Muscle layer of colon (tissue), 2 donors: Measurements from ENCODE around the gene ACER3.
"Not testable (repeated sequence)": the region's sequence is repeated elsewhere in the genome, so short reads cannot be mapped to it uniquely, and the experiment has no call there.

Source experiments
- H3K27ac ChIP-seq: one replicate; pipeline ENCODE4 v1.7.0; 2013; ENCODE audit warnings: low read depth, mild to moderate bottlenecking, low read length, moderate library complexity
- H3K27me3 ChIP-seq, 2 donors: one replicate each; pipeline ENCODE4 v1.7.0; 2013; ENCODE audit warnings: low read length in 2 of 2, mild to moderate bottlenecking in 2 of 2; ENCODE audit not compliant: insufficient read depth in 2 of 2, control insufficient read depth in 1 of 2
- H3K36me3 ChIP-seq: one replicate; pipeline ENCODE4 v1.7.0; 2013; ENCODE audit warnings: mild to moderate bottlenecking, low read length; ENCODE audit not compliant: insufficient read depth
- H3K4me1 ChIP-seq: one replicate; pipeline ENCODE4 v1.7.0; 2013; ENCODE audit warnings: mild to moderate bottlenecking, low read length; ENCODE audit not compliant: insufficient read depth
- H3K4me3 ChIP-seq, 2 donors: one replicate each; pipeline ENCODE4 v1.7.0; 2013; ENCODE audit warnings: low read length in 2 of 2, low read depth in 1 of 2, mild to moderate bottlenecking in 1 of 2, moderate library complexity in 1 of 2
- H3K9ac ChIP-seq: one replicate; pipeline ENCODE4 v1.7.0; 2013; ENCODE audit warnings: low read length
- H3K9me3 ChIP-seq: one replicate; pipeline ENCODE4 v1.7.0; 2013; ENCODE audit warnings: mild to moderate bottlenecking, low read length
- donor health status: abdominal sarcoma.
- donor health status: Adenocarcinoma of cecum.

Gene ACER3

DNA sequence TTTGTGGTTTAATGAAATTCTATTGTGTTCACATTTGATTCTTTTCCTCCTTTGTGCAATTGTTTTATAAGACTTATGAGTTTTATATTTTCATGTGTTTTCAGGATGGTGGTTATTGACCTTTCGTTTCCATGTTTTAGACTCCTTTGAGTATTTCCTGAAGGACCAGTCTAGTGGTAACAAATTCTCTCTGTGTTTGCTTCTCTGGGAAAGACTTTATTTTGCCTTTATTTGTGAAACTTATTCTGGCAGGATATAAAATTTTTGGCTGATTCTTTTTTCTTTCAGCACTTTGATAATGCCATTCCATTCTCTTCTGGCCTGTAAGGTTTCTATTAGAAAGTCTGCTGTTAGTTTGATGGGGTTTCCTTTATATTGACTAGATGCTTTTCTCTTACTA, 83.5 kb downstream of the ACER3 start:
- Histone ChIP-seq H3K27me3 (no peaks in the 10 kb centered on the region), H3K4me3 (no peak overlapping the region), H3K36me3 (no peaks in the 10 kb centered on the region), H3K27ac (no peak overlapping the region), H3K9ac (no peak overlapping the region), H3K4me1 (no peaks in the 10 kb centered on the region), H3K9me3 (peaks cover 9% of the 10 kb centered on the region)

DNA sequence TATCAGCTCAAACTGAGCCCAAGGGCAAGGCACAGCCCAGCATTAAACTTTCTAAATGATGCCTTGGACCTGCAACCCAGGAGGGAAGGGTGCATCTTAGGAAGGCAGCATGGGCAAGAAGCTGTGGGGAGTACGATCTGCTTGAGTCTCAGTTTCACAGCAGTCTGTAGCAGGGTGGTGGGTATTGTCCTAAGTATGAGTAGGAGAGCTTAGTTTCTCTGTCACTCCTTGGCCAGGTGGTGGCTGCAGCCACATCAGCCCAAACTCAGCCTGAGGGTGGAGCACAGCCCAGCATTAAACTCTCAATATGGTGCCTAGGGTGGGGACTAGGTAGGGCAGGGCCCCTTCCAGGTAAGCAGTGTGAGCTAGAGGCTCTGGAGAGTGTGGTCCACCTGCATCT, 85.5 kb downstream of the ACER3 start:
- no peak overlapping the region for H3K27ac ChIP-seq
- no peaks in the 10 kb centered on the region for H3K36me3 ChIP-seq
- no peak overlapping the region for H3K9ac ChIP-seq
- peaks cover 9% of the 10 kb centered on the region for H3K9me3 ChIP-seq
- H3K27me3 ChIP-seq, result no peaks in the 10 kb centered on the region
- H3K4me1 ChIP-seq, result no peaks in the 10 kb centered on the region
- no peak overlapping the region for H3K4me3 ChIP-seq

DNA sequence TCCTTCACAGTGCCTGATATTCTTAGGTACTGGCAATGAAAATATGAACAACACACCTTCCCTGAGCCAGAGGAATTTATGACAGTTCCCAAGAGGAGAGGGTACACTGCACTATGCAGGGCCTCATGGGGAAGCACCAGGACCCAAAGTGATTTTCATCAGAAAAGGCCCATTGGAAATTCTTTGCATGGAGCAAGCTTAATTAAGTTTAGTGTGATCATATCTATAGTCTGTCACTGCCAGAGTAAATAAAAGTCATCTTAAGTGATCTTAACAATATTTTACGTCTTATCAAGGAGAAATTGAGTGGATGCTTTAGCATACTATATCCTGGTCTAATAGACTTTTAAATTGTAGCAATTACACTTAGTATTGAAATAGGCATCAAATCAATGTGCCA, 86.5 kb downstream of the ACER3 start:
- no peaks in the 10 kb centered on the region for H3K36me3 ChIP-seq
- H3K9me3 ChIP-seq, result peaks cover 9% of the 10 kb centered on the region
- H3K4me1 ChIP-seq, result no peaks in the 10 kb centered on the region
- H3K27ac ChIP-seq, result no peak overlapping the region
- H3K4me3 ChIP-seq, result no peak overlapping the region
- no peak overlapping the region for H3K9ac ChIP-seq
- H3K27me3 ChIP-seq, result no peaks in the 10 kb centered on the region

DNA sequence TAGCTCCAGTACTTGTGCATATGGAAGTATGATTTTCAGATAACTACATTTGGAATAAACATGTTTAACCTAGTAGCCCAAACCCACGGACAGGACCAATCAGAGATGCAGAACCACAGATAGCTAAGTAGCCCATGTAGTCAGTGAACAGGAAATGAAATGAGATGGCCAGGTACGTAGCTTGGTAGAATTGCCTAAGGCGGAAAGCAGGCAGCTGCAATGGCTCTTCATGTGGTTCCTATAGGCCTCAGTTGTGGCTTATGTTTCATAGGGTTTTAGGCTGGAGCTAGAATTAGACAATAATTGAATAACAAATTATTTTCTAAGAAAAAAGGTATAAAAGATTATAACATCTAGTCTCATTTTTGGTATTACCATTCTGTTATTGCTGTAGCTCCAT, 87.1 kb downstream of the ACER3 start:
- Histone ChIP-seq H3K36me3 (no peaks in the 10 kb centered on the region), H3K27ac (no peak overlapping the region), H3K9ac (no peak overlapping the region), H3K4me3 (no peak overlapping the region), H3K27me3 (no peaks in the 10 kb centered on the region), H3K9me3 (peaks cover 9% of the 10 kb centered on the region), H3K4me1 (no peaks in the 10 kb centered on the region)

DNA sequence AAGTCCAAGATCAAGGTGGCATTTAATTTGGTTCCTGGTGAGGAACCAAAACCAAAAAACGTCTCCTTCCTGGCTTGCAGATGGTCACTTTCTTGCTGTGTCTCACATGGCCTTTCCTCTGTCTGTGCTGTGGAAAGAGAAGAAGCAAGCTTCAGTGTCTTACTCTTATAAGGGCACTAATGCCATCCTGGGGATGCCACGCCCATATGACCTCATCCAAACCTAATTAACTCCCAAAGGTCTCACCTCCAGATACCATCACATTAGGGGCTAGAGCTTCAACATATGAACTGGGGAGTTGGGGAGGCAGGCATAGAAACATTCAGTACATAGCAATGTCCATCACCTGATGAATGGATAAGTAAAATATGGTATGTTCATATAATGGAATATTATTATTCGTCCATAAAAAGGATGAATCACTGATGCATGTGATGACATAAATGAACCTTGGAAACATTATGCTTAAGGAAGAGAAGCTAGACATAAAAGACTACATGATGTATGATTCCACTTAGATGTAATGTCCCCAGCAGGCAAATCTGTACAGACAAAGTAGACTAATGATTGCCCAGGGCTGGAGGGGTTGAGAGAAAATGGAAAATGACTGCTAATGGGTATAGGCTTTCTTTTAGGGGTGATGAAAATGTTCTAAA, 94.9 kb downstream of the ACER3 start:
- H3K27me3 ChIP-seq, result no peaks in the 10 kb centered on the region
- H3K9ac ChIP-seq, result no peak overlapping the region
- H3K27ac ChIP-seq, result no peak overlapping the region
- H3K4me3 ChIP-seq, result no peak overlapping the region
- H3K36me3 ChIP-seq, result no peaks in the 10 kb centered on the region
- H3K9me3 ChIP-seq, result no peaks in the 10 kb centered on the region
- no peaks in the 10 kb centered on the region for H3K4me1 ChIP-seq

DNA sequence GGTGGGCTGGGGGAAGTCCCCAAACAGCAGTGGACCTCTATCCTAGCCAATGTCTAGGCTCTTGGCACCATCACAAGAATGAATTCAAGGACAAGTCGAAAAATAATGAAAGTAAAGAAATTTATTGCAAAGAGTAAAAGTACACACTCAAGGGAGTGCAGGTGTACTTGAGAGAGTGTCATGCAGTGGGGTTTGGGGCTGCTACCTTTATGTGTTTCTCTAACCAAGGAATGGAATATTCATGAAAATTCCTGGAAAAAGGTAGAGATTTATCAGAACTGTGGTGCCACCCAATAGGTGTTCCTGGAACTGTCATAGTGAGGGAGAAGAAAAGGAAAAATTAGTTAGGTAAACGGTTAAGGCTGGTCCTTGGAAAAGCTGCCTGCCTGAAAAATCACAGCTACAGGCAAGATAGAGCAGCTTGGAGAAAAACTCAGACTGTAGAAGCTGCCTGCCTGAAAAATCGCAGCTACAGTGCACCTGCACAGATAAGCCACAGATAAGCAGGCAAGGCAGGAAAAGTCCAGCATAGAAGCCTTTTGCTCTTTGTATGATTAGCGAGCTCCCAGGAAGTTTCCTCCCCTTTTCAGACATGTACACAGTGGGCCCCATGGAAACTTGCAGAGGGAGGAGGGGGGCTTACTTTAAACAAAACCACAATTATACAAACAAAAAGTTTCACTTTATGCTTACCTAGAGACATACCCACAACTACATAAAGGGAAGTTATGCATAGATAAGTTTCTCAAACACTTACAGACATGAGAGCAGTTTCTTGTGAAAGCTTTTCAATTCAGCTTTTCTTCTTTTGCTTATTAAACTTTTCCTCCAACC, 102.1 kb downstream of the ACER3 start:
- H3K9ac ChIP-seq, result no peak overlapping the region
- no peaks in the 10 kb centered on the region for H3K9me3 ChIP-seq
- H3K36me3 ChIP-seq, result no peaks in the 10 kb centered on the region
- H3K4me1 ChIP-seq, result no peaks in the 10 kb centered on the region
- H3K27me3 ChIP-seq, result no peaks in the 10 kb centered on the region
- H3K27ac ChIP-seq, result no peak overlapping the region
- no peak overlapping the region for H3K4me3 ChIP-seq

DNA sequence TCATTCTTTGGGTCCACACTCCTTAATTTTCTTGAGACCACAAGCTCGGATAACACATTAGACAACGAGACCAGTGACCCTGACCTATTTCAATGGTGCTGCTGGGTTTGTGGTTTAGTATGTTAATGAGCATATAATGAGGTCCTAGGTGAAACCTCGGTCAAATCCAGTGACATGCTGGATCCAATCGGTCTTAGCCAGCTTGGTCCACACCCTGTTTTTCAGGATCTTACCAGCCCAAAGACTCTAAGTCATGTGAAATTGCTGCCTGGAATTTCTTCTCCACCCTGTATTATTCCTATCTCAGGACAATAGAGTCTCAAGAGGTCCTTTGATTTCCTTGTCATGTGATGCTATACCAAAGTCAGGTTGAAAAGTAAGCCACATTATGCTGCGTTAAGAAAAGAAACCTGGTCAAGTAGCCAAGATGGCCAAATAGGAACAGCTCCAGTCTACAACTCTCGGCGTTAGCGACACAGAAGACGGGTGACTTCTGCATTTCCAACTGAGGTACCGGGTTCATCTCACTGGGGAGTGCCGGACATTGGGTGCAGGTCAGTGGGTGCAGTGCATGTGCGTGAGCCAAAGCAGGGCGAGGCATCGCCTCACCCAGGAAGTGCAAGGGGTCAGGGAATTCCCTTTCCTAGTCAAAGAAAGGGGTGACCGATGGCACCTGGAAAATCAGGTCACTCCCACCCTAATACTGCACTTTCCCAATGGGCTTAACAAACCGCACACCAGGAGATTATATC, 102.9 kb downstream of the ACER3 start:
- H3K36me3 ChIP-seq, H3K9ac ChIP-seq, H3K4me1 ChIP-seq, H3K27me3 ChIP-seq, H3K27ac ChIP-seq, H3K4me3 ChIP-seq, H3K9me3 ChIP-seq: not testable (repeated sequence)

DNA sequence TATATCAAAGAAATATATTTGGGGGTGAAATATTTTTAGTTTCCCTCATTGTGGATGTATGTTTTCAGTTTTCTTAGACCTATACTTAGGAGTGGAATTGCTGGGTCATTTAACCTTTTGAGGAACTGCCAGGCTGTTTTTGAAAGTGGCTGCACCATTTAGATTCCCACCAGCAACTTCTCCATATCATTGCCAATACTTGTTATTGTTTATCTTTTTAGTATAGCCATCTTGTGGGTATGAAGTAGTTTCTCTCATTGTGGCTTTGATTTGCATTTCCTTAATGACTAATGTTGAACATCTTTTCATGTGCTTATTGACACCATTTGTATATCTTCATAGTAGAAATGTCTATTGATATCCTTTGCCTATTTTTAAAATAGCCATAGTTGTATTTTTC, 111.3 kb downstream of the ACER3 start:
- Histone ChIP-seq H3K9me3 (no peaks in the 10 kb centered on the region), H3K27ac (no peak overlapping the region), H3K36me3 (no peaks in the 10 kb centered on the region), H3K27me3 (no peaks in the 10 kb centered on the region), H3K4me3 (no peak overlapping the region), H3K9ac (no peak overlapping the region), H3K4me1 (no peaks in the 10 kb centered on the region)

DNA sequence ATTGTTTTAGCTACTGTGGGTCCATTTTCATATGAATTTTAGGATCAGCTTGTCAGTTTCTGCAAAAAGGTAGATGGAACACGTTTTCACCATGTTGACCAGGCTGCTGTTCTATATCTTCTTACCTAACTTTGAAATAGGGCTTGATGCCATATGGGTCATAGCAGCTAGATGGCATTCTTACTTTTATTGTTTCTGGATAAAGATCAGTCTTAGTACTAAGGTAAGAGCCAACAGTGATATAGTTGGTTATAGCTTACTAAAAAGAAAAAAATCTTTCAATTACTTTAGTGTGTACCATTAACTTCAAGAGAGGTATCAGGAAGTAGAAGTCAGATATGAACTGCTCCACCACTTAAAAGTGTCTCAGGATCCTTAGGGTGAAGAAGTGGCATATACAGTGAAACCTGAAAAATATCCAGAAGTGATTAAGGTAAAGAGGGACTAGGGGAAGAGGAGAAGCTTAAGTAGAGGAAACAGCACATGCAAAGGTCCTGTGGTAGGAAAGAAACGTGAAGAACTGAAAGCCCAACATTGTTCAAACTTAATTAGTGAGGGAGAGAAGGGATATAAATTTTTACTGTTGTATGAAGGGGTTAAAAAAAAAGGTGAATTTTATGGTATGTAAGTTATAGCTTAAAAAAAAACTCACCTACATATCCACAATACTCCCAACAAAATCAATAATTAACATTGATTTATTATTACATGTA, 113.6 kb downstream of the ACER3 start:
- Histone ChIP-seq H3K36me3 (no peaks in the 10 kb centered on the region), H3K4me1 (peaks cover 11% of the 10 kb centered on the region), H3K4me3 (no peak overlapping the region)

DNA sequence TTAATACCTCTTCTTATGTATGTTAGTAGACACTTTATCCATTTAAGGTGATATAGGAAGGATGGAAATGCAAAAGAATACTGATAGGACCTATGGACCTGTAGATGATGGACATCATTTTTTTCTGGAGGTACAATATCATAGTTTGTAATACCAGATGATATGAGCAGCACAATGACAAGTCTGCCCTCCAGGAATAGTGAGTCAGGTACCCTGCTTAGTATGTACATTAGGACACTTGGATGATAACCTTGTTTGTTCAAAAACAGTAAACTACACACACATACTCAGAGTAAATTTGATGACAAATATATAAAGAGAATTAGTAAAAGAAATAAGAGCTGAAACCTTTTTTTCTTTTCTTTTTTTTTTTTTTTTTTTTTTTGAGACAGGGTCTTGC, 114.8 kb downstream of the ACER3 start:
- Histone ChIP-seq H3K9ac (no peak overlapping the region), H3K36me3 (no peaks in the 10 kb centered on the region), H3K4me1 (peaks cover 13% of the 10 kb centered on the region), H3K27ac (no peak overlapping the region), H3K27me3 (no peaks in the 10 kb centered on the region), H3K9me3 (no peaks in the 10 kb centered on the region), H3K4me3 (no peak overlapping the region)

More for the DNA sequence above, 113.6 kb downstream of the ACER3 start:
- no peaks in the 10 kb centered on the region for H3K27me3 ChIP-seq
- no peak overlapping the region for H3K27ac ChIP-seq
- no peaks in the 10 kb centered on the region for H3K9me3 ChIP-seq
- H3K9ac ChIP-seq, result no peak overlapping the region

DNA sequence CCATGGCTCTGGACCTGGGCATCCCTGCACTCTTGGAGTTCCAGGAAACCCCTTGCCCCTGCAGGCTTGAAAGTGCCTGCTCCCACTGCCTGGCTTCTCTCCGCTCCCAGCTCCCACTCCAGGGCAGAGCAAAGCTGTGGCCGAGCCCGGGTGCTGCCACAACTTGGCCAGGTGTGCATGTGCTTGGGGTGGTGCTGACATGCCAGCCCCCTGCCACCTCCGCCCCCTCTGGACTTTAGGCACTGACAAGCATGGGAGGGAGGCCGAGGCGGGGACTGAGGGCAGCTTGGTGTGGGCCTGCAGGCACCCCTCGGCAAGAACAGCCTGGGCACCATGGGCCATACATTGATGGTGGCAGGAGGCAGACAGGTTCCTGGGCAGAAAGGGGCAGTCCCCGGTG, 117.1 kb downstream of the ACER3 start:
- no peaks in the 10 kb centered on the region for H3K9me3 ChIP-seq
- peaks cover 13% of the 10 kb centered on the region for H3K4me1 ChIP-seq
- H3K4me3 ChIP-seq, result no peak overlapping the region
- H3K27me3 ChIP-seq, result no peaks in the 10 kb centered on the region
- no peak overlapping the region for H3K9ac ChIP-seq
- no peaks in the 10 kb centered on the region for H3K36me3 ChIP-seq
- no peak overlapping the region for H3K27ac ChIP-seq
